ENCODE data around the gene HEATR9.

The HEATR9 gene

DNA sequence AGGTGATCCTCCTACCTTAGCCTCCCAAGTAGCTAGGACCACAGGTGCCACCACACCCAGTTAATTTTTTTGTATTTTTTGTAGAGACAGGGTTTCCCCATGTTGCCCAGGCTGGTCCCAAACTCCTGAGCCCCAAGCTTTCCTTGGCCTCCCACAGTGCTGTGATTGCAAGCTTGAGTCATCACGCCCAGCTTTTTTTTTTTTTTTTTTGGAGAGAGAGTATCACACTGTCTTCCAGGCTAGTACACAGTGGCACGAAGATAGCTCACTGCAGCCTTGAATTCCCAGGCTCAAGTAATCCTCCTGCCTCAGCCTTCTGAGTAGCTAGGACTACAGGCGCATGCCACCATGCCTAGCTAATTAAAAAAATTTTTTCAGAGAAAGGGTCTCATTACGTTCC lies 27.2 kb downstream of the HEATR9 start:
- no peak overlapping the region for H3K27ac ChIP-seq (ENCODE audit: low read length)
- H3K4me3 ChIP-seq (ENCODE audit: low read length), result no peak overlapping the region
- no peaks in the 10 kb centered on the region for H3K79me2 ChIP-seq (ENCODE audit: low read length)
- H3K4me2 ChIP-seq (ENCODE audit: low read length), result no peak overlapping the region
- H3K9ac ChIP-seq (ENCODE audit: low read length), result no peak overlapping the region
- H4K20me1 ChIP-seq (ENCODE audit: insufficient read depth, low read length), result no peaks in the 10 kb centered on the region
- H3K9me3 ChIP-seq (ENCODE audit: insufficient read depth, low read length), result no peaks in the 10 kb centered on the region
- TF ChIP-seq EZH2phosphoT487 (IDR thresholded peaks at IDR 0.05; ENCODE audit: low read depth), result no peak
- TF ChIP-seq, protein P1, sequence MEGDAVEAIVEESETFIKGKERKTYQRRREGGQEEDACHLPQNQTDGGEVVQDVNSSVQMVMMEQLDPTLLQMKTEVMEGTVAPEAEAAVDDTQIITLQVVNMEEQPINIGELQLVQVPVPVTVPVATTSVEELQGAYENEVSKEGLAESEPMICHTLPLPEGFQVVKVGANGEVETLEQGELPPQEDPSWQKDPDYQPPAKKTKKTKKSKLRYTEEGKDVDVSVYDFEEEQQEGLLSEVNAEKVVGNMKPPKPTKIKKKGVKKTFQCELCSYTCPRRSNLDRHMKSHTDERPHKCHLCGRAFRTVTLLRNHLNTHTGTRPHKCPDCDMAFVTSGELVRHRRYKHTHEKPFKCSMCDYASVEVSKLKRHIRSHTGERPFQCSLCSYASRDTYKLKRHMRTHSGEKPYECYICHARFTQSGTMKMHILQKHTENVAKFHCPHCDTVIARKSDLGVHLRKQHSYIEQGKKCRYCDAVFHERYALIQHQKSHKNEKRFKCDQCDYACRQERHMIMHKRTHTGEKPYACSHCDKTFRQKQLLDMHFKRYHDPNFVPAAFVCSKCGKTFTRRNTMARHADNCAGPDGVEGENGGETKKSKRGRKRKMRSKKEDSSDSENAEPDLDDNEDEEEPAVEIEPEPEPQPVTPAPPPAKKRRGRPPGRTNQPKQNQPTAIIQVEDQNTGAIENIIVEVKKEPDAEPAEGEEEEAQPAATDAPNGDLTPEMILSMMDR (IDR thresholded peaks at IDR 0.05; ENCODE audit: low read depth, low read length), result no peak
- H3K36me3 ChIP-seq (replicated peaks; ENCODE audit: low read depth, low read length), result peaks cover 68% of the 10 kb centered on the region
- H2AFZ ChIP-seq (ENCODE audit: low read depth, low read length), result no peak overlapping the region
- H3K4me1 ChIP-seq (ENCODE audit: low read length), result no peaks in the 10 kb centered on the region
- no peaks in the 10 kb centered on the region for H3K27me3 ChIP-seq (ENCODE audit: low read depth, low read length)

DNA sequence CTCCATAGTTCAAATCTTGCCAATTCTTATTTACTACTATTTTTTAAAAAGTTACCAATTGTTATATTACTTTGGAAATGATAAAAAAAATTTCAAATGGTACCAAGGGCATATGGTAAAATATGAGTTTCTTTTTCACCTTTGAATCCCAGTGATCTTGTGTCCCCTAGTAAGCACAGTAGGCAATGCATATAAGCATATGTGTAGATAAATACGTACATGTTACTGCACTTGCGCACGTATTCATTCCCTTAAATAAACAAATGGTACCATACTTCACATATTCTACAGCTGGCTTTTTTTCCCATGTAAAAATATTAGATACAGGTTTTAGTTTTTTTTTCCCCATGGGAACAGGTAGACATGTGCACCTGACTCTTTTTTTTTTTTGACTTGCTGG lies 27.6 kb downstream of the HEATR9 start:
- H2AFZ ChIP-seq (ENCODE audit: low read depth, low read length), result no peak overlapping the region
- H3K4me3 ChIP-seq (ENCODE audit: low read length), result no peak overlapping the region
- H4K20me1 ChIP-seq (ENCODE audit: insufficient read depth, low read length), result no peaks in the 10 kb centered on the region
- TF ChIP-seq EZH2phosphoT487 (IDR thresholded peaks at IDR 0.05; ENCODE audit: low read depth), result no peak
- TF ChIP-seq, protein P1 (IDR thresholded peaks at IDR 0.05; ENCODE audit: low read depth, low read length), result no peak
- no peaks in the 10 kb centered on the region for H3K9me3 ChIP-seq (ENCODE audit: insufficient read depth, low read length)
- H3K27me3 ChIP-seq (ENCODE audit: low read depth, low read length), result no peaks in the 10 kb centered on the region
- H3K4me1 ChIP-seq (ENCODE audit: low read length), result no peaks in the 10 kb centered on the region
- peaks cover 68% of the 10 kb centered on the region for H3K36me3 ChIP-seq (replicated peaks; ENCODE audit: low read depth, low read length)
- H3K9ac ChIP-seq (ENCODE audit: low read length), result no peak overlapping the region
- no peak overlapping the region for H3K27ac ChIP-seq (ENCODE audit: low read length)
- H3K79me2 ChIP-seq (ENCODE audit: low read length), result no peaks in the 10 kb centered on the region
- H3K4me2 ChIP-seq (ENCODE audit: low read length), result no peak overlapping the region

DNA sequence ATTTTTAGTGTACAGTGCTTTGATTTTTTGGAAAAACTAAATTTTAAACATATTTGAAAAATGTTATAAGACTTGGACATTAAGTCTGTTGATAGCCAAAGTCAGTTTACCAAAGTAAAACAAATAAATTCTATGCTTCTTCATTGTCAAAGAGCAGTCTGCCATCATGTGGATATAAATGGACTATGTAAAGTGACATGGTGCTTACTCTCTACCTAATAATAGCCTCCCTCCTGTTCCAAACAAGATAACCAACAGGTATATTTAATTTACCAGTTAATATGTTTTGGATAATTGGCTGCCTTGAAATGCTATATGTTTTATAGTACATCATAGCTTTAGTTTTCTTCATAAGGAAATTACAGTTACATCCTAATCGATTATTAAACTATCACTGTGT lies 43.5 kb downstream of the HEATR9 start:
- H3K36me3 ChIP-seq (replicated peaks; ENCODE audit: low read depth, low read length), result peaks cover 58% of the 10 kb centered on the region
- no peaks in the 10 kb centered on the region for H3K4me1 ChIP-seq (ENCODE audit: low read length)
- H3K27me3 ChIP-seq (ENCODE audit: low read depth, low read length), result no peaks in the 10 kb centered on the region
- TF ChIP-seq, protein P1 (IDR thresholded peaks at IDR 0.05; ENCODE audit: low read depth, low read length), result no peak
- TF ChIP-seq EZH2phosphoT487 (IDR thresholded peaks at IDR 0.05; ENCODE audit: low read depth), result no peak
- H3K4me2 ChIP-seq (ENCODE audit: low read length), result no peak overlapping the region
- H3K9me3 ChIP-seq (ENCODE audit: insufficient read depth, low read length), result no peaks in the 10 kb centered on the region
- no peak overlapping the region for H3K9ac ChIP-seq (ENCODE audit: low read length)
- no peak overlapping the region for H2AFZ ChIP-seq (ENCODE audit: low read depth, low read length)
- no peak overlapping the region for H3K4me3 ChIP-seq (ENCODE audit: low read length)
- no peak overlapping the region for H3K27ac ChIP-seq (ENCODE audit: low read length)
- H4K20me1 ChIP-seq (ENCODE audit: insufficient read depth, low read length), result no peaks in the 10 kb centered on the region
- H3K79me2 ChIP-seq (ENCODE audit: low read length), result peaks cover 17% of the 10 kb centered on the region

DNA sequence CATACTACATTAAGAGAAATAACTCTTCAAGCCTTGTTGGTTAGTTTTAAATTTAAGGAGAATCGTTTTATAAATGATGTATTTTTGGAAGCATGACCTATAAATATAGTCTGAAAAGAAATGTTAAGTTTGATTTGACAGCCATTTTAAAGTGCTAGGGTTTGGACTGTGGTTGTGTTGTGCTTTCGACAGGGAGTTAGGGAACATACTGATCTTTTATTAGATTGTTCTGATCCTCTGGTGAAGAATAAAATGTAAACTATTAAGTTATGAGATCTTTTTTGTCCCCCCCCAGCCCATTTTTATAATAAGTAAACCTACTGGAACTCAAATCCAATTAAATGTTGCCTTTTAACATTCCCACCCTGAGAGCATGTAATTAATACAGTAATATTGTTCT lies 47.4 kb downstream of the HEATR9 start:
- peaks cover 21% of the 10 kb centered on the region for H4K20me1 ChIP-seq (ENCODE audit: insufficient read depth, low read length)
- H3K9me3 ChIP-seq (ENCODE audit: insufficient read depth, low read length), result no peaks in the 10 kb centered on the region
- H3K4me1 ChIP-seq (ENCODE audit: low read length), result no peaks in the 10 kb centered on the region

More for the DNA sequence above, 47.4 kb downstream of the HEATR9 start:
- no peak overlapping the region for H3K27ac ChIP-seq (ENCODE audit: low read length)
- H3K27me3 ChIP-seq (ENCODE audit: low read depth, low read length), result no peaks in the 10 kb centered on the region
- peaks cover 61% of the 10 kb centered on the region for H3K36me3 ChIP-seq (replicated peaks; ENCODE audit: low read depth, low read length)
- H3K4me2 ChIP-seq (ENCODE audit: low read length), result no peak overlapping the region
- no peak overlapping the region for H3K4me3 ChIP-seq (ENCODE audit: low read length)
- peaks cover 52% of the 10 kb centered on the region for H3K79me2 ChIP-seq (ENCODE audit: low read length)
- no peak overlapping the region for H2AFZ ChIP-seq (ENCODE audit: low read depth, low read length)
- TF ChIP-seq, protein P1 (IDR thresholded peaks at IDR 0.05; ENCODE audit: low read depth, low read length), result no peak
- TF ChIP-seq EZH2phosphoT487 (IDR thresholded peaks at IDR 0.05; ENCODE audit: low read depth), result no peak
- no peak overlapping the region for H3K9ac ChIP-seq (ENCODE audit: low read length)
